Measurements from ENCODE around the gene PRKACA.

Gene PRKACA

DNA sequence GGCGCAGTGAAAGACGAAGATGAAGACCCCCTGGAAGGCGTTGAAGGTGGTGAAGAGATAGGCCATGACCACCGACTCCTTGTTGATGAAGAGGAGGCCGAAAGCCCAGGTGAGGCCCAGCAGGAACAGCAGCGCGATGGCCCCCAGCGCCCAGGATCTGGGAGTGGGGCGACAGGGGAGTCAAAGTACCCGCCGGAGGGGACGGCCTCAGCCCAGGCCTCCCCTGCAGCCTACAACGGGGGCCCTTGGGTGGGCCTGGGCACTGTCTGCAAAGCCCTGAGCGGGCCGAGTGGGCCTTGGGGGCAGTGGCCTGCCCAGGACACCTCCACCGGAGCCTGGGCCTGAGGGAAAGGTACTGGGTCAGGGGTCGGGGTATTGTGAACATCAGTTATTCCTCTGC is 37.8 kb upstream of the PRKACA start:
- no peaks in the 10 kb centered on the region for H3K36me3 ChIP-seq (replicated peaks; ENCODE audit: insufficient read depth, low read length)
- H4K20me1 ChIP-seq (ENCODE audit: insufficient read depth, low read length) = no peaks in the 10 kb centered on the region
- H3K27me3 ChIP-seq (replicated peaks; ENCODE audit: insufficient read depth, low read length) = peaks cover 22% of the 10 kb centered on the region
- H3K9me2 ChIP-seq (replicated peaks; ENCODE audit: insufficient read depth, low read length) = no peaks in the 10 kb centered on the region
- no peaks in the 10 kb centered on the region for H3F3A ChIP-seq (ENCODE audit: insufficient read depth, low read length)
- H3K9me3 ChIP-seq (replicated peaks; ENCODE audit: insufficient read depth, low read length) = no peaks in the 10 kb centered on the region
- no peak overlapping the region for H2AFZ ChIP-seq (ENCODE audit: low read length)
- H3K4me3 ChIP-seq (ENCODE audit: low read length) = no peak overlapping the region
- DNase-seq = no peak
- no peaks in the 10 kb centered on the region for H3K4me1 ChIP-seq (ENCODE audit: low read length)
- no peak overlapping the region for H3K27ac ChIP-seq (ENCODE audit: low read length)
- H3K79me2 ChIP-seq (ENCODE audit: low read length) = no peaks in the 10 kb centered on the region
- no peak overlapping the region for H3K9ac ChIP-seq (ENCODE audit: low read length)
- no peak for TF ChIP-seq EZH2 (optimal IDR thresholded peaks at IDR 0.05; ENCODE audit: low read depth, low read length)
- no peak for TF ChIP-seq EZH2phosphoT487 (IDR thresholded peaks at IDR 0.05; ENCODE audit: low read length)
- TF ChIP-seq, protein P1, sequence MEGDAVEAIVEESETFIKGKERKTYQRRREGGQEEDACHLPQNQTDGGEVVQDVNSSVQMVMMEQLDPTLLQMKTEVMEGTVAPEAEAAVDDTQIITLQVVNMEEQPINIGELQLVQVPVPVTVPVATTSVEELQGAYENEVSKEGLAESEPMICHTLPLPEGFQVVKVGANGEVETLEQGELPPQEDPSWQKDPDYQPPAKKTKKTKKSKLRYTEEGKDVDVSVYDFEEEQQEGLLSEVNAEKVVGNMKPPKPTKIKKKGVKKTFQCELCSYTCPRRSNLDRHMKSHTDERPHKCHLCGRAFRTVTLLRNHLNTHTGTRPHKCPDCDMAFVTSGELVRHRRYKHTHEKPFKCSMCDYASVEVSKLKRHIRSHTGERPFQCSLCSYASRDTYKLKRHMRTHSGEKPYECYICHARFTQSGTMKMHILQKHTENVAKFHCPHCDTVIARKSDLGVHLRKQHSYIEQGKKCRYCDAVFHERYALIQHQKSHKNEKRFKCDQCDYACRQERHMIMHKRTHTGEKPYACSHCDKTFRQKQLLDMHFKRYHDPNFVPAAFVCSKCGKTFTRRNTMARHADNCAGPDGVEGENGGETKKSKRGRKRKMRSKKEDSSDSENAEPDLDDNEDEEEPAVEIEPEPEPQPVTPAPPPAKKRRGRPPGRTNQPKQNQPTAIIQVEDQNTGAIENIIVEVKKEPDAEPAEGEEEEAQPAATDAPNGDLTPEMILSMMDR (IDR thresholded peaks at IDR 0.05; ENCODE audit: low read length) = no peak
- no peak overlapping the region for H3K4me2 ChIP-seq (ENCODE audit: low read depth, low read length)

DNA sequence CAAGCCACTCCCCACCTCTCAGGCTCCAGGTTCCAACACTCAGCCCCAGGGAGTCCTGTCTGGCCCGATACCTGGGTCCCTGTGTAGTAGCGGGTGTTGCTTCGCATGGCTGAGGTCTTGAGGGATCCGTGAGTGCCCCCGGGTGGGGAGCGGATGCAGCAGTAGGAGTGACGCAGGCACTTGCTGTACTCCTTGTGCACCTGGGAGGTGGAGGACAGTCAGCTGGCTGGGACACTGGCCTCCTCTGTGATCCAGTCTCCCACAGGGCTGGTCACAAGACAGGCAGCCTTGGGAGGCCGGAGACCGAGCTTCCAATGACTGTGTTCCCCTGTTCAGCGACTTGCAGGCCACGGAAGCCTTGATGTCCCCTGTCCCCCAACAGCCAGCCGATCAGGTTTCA is 35.2 kb upstream of the PRKACA start:
- Histone ChIP-seq H3F3A (ENCODE audit: insufficient read depth, low read length) (0 out of 2 replicates have a peak, but pooled peaks cover 3% of the 10 kb centered on the region), H3K36me3 (replicated peaks; ENCODE audit: insufficient read depth, low read length) (no peaks in the 10 kb centered on the region), H3K27ac (ENCODE audit: low read length) (no peak overlapping the region), H4K20me1 (ENCODE audit: insufficient read depth, low read length) (no peaks in the 10 kb centered on the region), H3K27me3 (replicated peaks; ENCODE audit: insufficient read depth, low read length) (no peaks in the 10 kb centered on the region), H3K9me3 (replicated peaks; ENCODE audit: insufficient read depth, low read length) (no peaks in the 10 kb centered on the region), H3K79me2 (ENCODE audit: low read length) (no peaks in the 10 kb centered on the region), H3K4me1 (ENCODE audit: low read length) (peaks cover 12% of the 10 kb centered on the region), H3K4me3 (ENCODE audit: low read length) (no peak overlapping the region), H3K9ac (ENCODE audit: low read length) (no peak overlapping the region), H3K9me2 (replicated peaks; ENCODE audit: insufficient read depth, low read length) (no peaks in the 10 kb centered on the region), H3K4me2 (ENCODE audit: low read depth, low read length) (no peak overlapping the region), H2AFZ (ENCODE audit: low read length) (no peak overlapping the region)
- no peak for TF ChIP-seq EZH2phosphoT487 (IDR thresholded peaks at IDR 0.05; ENCODE audit: low read length)
- TF ChIP-seq EZH2 (optimal IDR thresholded peaks at IDR 0.05; ENCODE audit: low read depth, low read length) = no peak
- TF ChIP-seq, protein P1 (IDR thresholded peaks at IDR 0.05; ENCODE audit: low read length) = no peak
- DNase-seq = no peak

DNA sequence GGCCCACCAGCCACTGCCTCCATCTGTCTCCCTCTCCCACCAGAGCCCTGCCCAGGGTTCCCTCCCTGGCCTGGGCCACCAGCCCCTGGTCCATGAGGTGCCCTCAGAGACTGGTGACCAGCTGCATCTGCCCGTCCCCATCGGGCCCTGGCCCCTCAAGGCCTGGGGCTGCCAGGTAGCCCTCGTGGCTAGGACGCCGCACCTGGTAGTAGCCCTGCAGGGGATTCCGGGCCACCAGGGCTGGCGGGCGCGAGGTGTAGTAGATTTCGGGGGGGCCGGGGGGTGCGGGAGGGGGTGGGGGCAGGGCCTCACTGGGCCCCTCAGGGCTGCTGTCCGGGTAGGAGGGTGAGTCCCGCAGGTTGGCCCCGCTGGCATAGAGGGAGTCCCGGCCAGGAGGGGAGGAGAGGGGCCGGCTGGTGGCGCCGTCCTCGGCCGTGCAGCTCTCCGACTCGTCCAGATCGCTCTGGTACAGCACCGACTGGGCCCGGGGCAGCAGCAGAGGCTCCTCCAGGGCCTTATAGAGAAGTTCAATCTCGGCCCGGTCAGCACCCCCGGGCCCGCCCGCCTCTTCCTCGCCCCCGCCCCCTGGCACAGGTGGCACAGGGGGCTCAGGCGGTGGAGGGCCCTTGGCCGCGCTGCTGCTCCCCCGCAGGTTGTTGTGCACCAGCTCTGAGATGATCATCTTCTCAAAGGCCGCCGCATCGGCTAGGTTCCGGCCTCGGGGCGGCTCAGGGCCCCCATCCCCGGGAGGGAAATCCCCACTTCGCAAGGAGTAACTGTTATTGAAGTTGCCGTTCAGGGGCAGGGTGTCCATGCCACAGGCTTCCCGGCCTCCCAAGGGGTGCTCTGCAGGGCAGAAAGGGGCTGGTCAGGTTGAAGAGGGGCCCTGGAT is 33.5 kb upstream of the PRKACA start:
- no peaks in the 10 kb centered on the region for H3K36me3 ChIP-seq (replicated peaks; ENCODE audit: insufficient read depth, low read length)
- no peaks in the 10 kb centered on the region for H3K9me2 ChIP-seq (replicated peaks; ENCODE audit: insufficient read depth, low read length)
- TF ChIP-seq, protein P1 (IDR thresholded peaks at IDR 0.05; ENCODE audit: low read length) = no peak
- TF ChIP-seq EZH2 (optimal IDR thresholded peaks at IDR 0.05; ENCODE audit: low read depth, low read length) (no peak), EZH2phosphoT487 (IDR thresholded peaks at IDR 0.05; ENCODE audit: low read length) (no peak)
- no peaks in the 10 kb centered on the region for H3K9me3 ChIP-seq (replicated peaks; ENCODE audit: insufficient read depth, low read length)
- no peak overlapping the region for H2AFZ ChIP-seq (ENCODE audit: low read length)
- H3K79me2 ChIP-seq (ENCODE audit: low read length) = no peaks in the 10 kb centered on the region
- DNase-seq = no peak
- no peak overlapping the region for H3K9ac ChIP-seq (ENCODE audit: low read length)
- H4K20me1 ChIP-seq (ENCODE audit: insufficient read depth, low read length) = no peaks in the 10 kb centered on the region
- H3K4me1 ChIP-seq (ENCODE audit: low read length) = peaks cover 12% of the 10 kb centered on the region
- H3K27me3 ChIP-seq (replicated peaks; ENCODE audit: insufficient read depth, low read length) = no peaks in the 10 kb centered on the region
- no peak overlapping the region for H3K27ac ChIP-seq (ENCODE audit: low read length)
- H3F3A ChIP-seq (ENCODE audit: insufficient read depth, low read length) = 0 out of 2 replicates have a peak, but pooled peaks cover 3% of the 10 kb centered on the region
- no peak overlapping the region for H3K4me2 ChIP-seq (ENCODE audit: low read depth, low read length)
- no peak overlapping the region for H3K4me3 ChIP-seq (ENCODE audit: low read length)
